ENCODE results near the gene POR.
A peak's percentile ranks its signal among the peaks of the same experiment; 100 is the strongest.

Gene POR

GRCh38 chr7:75875113-75876080, 39.6 kb upstream of the POR start:
- H3K27me3 ChIP-seq (ENCODE audit: insufficient read depth, low read length, poor library complexity, severe bottlenecking): no peaks in the 10 kb centered on the region
- peaks cover 15% of the 10 kb centered on the region for H3K79me2 ChIP-seq (ENCODE audit: insufficient read depth, low read length)
- no peak overlapping the region for H3K4me2 ChIP-seq (ENCODE audit: low read depth, low read length, poor library complexity, severe bottlenecking)
- H3K9me2 ChIP-seq (replicated peaks; ENCODE audit: low read depth, low read length): no peaks in the 10 kb centered on the region
- no peak overlapping the region for H3K4me3 ChIP-seq (ENCODE audit: low read length, poor library complexity, severe bottlenecking)
- H3K4me1 ChIP-seq (ENCODE audit: insufficient read depth, low read length, poor library complexity, severe bottlenecking): peaks cover 19% of the 10 kb centered on the region
- H3K9me3 ChIP-seq (ENCODE audit: insufficient read depth, low read depth, low read length): no peaks in the 10 kb centered on the region
- H4K20me1 ChIP-seq (ENCODE audit: insufficient read depth, low read length, poor library complexity, severe bottlenecking): peaks cover 9% of the 10 kb centered on the region
- H3K9ac ChIP-seq (ENCODE audit: low read depth, low read length, poor library complexity, severe bottlenecking): no peak overlapping the region
- no peaks in the 10 kb centered on the region for H3K36me3 ChIP-seq (ENCODE audit: insufficient read depth, low read length)
- no peak overlapping the region for H2AFZ ChIP-seq (ENCODE audit: low read length)
- TF ChIP-seq EZH2phosphoT487 (IDR thresholded peaks at IDR 0.05; ENCODE audit: borderline replicate concordance): no peak
- no peak for TF ChIP-seq CTCF (conservative IDR thresholded peaks at IDR 0.05; ENCODE audit: low read length)
- no peaks in the 10 kb centered on the region for H3F3A ChIP-seq (ENCODE audit: low read depth)

GRCh38 chr7:75876126-75876881, 38.7 kb upstream of the POR start:
- Histone ChIP-seq H3K36me3 (ENCODE audit: insufficient read depth, low read length) (no peaks in the 10 kb centered on the region), H3K4me1 (ENCODE audit: insufficient read depth, low read length, poor library complexity, severe bottlenecking) (peaks cover 23% of the 10 kb centered on the region), H3K79me2 (ENCODE audit: insufficient read depth, low read length) (peaks cover 22% of the 10 kb centered on the region), H4K20me1 (ENCODE audit: insufficient read depth, low read length, poor library complexity, severe bottlenecking) (peaks cover 9% of the 10 kb centered on the region), H3K27me3 (ENCODE audit: insufficient read depth, low read length, poor library complexity, severe bottlenecking) (no peaks in the 10 kb centered on the region), H3K4me2 (ENCODE audit: low read depth, low read length, poor library complexity, severe bottlenecking) (no peak overlapping the region), H3K4me3 (ENCODE audit: low read length, poor library complexity, severe bottlenecking) (no peak overlapping the region), H2AFZ (ENCODE audit: low read length) (no peak overlapping the region), H3K9me2 (replicated peaks; ENCODE audit: low read depth, low read length) (no peaks in the 10 kb centered on the region), H3K9me3 (ENCODE audit: insufficient read depth, low read depth, low read length) (no peaks in the 10 kb centered on the region), H3K9ac (ENCODE audit: low read depth, low read length, poor library complexity, severe bottlenecking) (no peak overlapping the region), H3F3A (ENCODE audit: low read depth) (no peaks in the 10 kb centered on the region)
- TF ChIP-seq CTCF (conservative IDR thresholded peaks at IDR 0.05; ENCODE audit: low read length) (no peak), EZH2phosphoT487 (IDR thresholded peaks at IDR 0.05; ENCODE audit: borderline replicate concordance) (no peak)

DNA sequence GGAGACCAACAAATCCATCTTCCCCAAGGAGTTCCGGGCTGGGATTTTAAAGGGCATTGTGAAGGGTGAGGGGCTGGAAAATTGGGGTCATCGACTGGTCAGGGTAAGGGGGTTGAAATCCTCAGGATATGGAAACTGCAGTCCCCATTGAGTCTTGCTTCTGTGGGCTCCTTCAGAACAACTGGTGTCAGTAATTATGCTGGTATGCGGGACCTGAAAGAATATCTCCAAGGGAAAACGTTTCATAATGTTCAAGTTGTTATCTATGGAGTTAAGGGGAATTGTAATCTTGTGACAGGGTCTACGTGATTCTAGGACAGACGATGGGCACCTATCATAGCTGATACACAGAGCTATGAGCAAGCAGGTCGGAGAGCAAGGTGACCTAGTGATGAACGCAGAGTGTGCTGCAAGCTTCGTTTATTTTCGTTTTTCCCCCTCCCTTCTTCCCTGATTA, 36.6 kb upstream of the POR start:
- Histone ChIP-seq H3K79me2 (ENCODE audit: insufficient read depth, low read length) (peaks cover 30% of the 10 kb centered on the region), H3K9ac (ENCODE audit: low read depth, low read length, poor library complexity, severe bottlenecking) (peak overlapping the region; percentile 92), H4K20me1 (ENCODE audit: insufficient read depth, low read length, poor library complexity, severe bottlenecking) (peaks cover 9% of the 10 kb centered on the region), H3K27me3 (ENCODE audit: insufficient read depth, low read length, poor library complexity, severe bottlenecking) (no peaks in the 10 kb centered on the region), H2AFZ (ENCODE audit: low read length) (peak overlapping the region; percentile 72), H3K36me3 (ENCODE audit: insufficient read depth, low read length) (no peaks in the 10 kb centered on the region; the same call in 1 of the 2 replicates), H3K4me3 (ENCODE audit: low read length, poor library complexity, severe bottlenecking) (peak overlapping the region; percentile 93), H3K4me1 (ENCODE audit: insufficient read depth, low read length, poor library complexity, severe bottlenecking) (peaks cover 23% of the 10 kb centered on the region), H3K4me2 (ENCODE audit: low read depth, low read length, poor library complexity, severe bottlenecking) (peak overlapping the region; percentile 74), H3F3A (ENCODE audit: low read depth) (no peaks in the 10 kb centered on the region), H3K9me2 (replicated peaks; ENCODE audit: low read depth, low read length) (no peaks in the 10 kb centered on the region), H3K9me3 (ENCODE audit: insufficient read depth, low read depth, low read length) (no peaks in the 10 kb centered on the region)
- no peak for TF ChIP-seq CTCF (conservative IDR thresholded peaks at IDR 0.05; ENCODE audit: low read length)
- TF ChIP-seq EZH2phosphoT487 (IDR thresholded peaks at IDR 0.05; ENCODE audit: borderline replicate concordance): no peak

All from Loucy (cell line).